Loucy (cell line): ENCODE data around the gene GRIN3B.

Experiments
- H2AFZ ChIP-seq: fragments of 200-600 bp; sonication (generic); 2 replicates; pipeline ENCODE4 v1.6.0; 2016; ENCODE audit warnings: antibody characterized with exemption, mild to moderate bottlenecking, low read length, moderate library complexity
- H3F3A ChIP-seq: fragments of 200-600 bp; 2 replicates; pipeline ENCODE4 v1.6.0; 2016; ENCODE audit warnings: antibody characterized with exemption, low read depth, mild to moderate bottlenecking
- H3K27me3 ChIP-seq: fragments of 200-600 bp; sonication (generic); 2 replicates; pipeline ENCODE4 v1.6.1; 2014; ENCODE audit warnings: low read length, mild to moderate bottlenecking; ENCODE audit not compliant: insufficient read depth, poor library complexity, severe bottlenecking
- H3K36me3 ChIP-seq: fragments of 200-600 bp; sonication (generic); 2 replicates; pipeline ENCODE4 v1.6.1; 2016; ENCODE audit warnings: low read length; ENCODE audit not compliant: insufficient read depth
- H3K4me1 ChIP-seq: fragments of 200-600 bp; sonication (generic); 2 replicates; pipeline ENCODE4 v1.5.1; 2014; ENCODE audit warnings: low read length, mild to moderate bottlenecking; ENCODE audit not compliant: insufficient read depth, poor library complexity, severe bottlenecking
- H3K4me2 ChIP-seq: fragments of 200-600 bp; sonication (generic); 2 replicates; pipeline ENCODE4 v1.6.0; 2014; ENCODE audit warnings: antibody characterized with exemption, low read length, low read depth, mild to moderate bottlenecking; ENCODE audit not compliant: poor library complexity, severe bottlenecking
- H3K4me3 ChIP-seq: fragments of 200-600 bp; sonication (generic); 2 replicates; pipeline ENCODE4 v1.5.1; 2014; ENCODE audit warnings: low read length, mild to moderate bottlenecking, mixed read lengths; ENCODE audit not compliant: poor library complexity, severe bottlenecking
- H3K79me2 ChIP-seq: fragments of 200-600 bp; sonication (generic); 2 replicates; pipeline ENCODE4 v1.6.1; 2014; ENCODE audit warnings: low read length; ENCODE audit not compliant: insufficient read depth
- H3K9ac ChIP-seq: fragments of 200-600 bp; sonication (generic); 2 replicates; pipeline ENCODE4 v1.6.0; 2014; ENCODE audit warnings: mild to moderate bottlenecking, low read depth, low read length, moderate library complexity; ENCODE audit not compliant: poor library complexity, severe bottlenecking
- H3K9me2 ChIP-seq: fragments of 200-600 bp; sonication (generic); replicated peaks from 2 replicates; pipeline ENCODE4 v1.6.1; 2016; ENCODE audit warnings: low read depth, low read length, mixed read lengths
- H3K9me3 ChIP-seq: fragments of 200-600 bp; sonication (generic); 2 replicates; pipeline ENCODE4 v1.6.1; 2014; ENCODE audit warnings: mild to moderate bottlenecking, antibody characterized with exemption, low read length, low read depth; ENCODE audit not compliant: insufficient read depth
- H4K20me1 ChIP-seq: fragments of 200-600 bp; sonication (generic); 2 replicates; pipeline ENCODE4 v1.6.0; 2014; ENCODE audit warnings: antibody characterized with exemption, low read length, mild to moderate bottlenecking; ENCODE audit not compliant: insufficient read depth, poor library complexity, severe bottlenecking
- EZH2phosphoT487 ChIP-seq: fragments of 200-600 bp; IDR thresholded peaks from 2 replicates; pipeline ENCODE4 v1.6.1; 2018; ENCODE audit warnings: antibody characterized with exemption, mild to moderate bottlenecking, moderate library complexity, borderline replicate concordance
- TF ChIP-seq, protein P1 (sequence below): fragments of 200-600 bp; sonication (generic); conservative IDR thresholded peaks from 2 replicates; pipeline ENCODE4 v1.5.1; 2014; ENCODE audit warnings: mild to moderate bottlenecking, antibody characterized with exemption, low read length

The GRIN3B gene

DNA sequence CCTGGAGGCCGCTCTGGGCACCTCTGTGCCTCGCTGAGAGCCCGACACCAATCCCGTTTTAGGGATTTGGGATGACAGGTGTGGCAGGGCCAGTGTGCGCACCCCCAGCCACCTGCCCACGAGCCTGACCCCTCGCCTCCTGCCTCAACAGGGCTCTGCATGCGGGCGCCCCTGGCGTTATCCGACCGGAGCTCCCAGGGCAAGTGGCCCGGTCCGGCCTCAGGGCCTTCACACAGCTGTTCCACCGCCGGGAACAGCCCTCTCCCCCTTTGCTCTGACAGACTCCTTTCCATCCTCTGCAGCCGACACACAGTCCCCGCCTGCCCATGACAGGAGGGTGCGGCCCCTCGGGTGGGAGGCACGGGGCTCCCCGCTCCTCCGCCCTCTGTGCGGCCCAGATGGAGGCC is 23.2 kb upstream of the GRIN3B start:
- no peak for TF ChIP-seq EZH2phosphoT487
- TF ChIP-seq, protein P1, sequence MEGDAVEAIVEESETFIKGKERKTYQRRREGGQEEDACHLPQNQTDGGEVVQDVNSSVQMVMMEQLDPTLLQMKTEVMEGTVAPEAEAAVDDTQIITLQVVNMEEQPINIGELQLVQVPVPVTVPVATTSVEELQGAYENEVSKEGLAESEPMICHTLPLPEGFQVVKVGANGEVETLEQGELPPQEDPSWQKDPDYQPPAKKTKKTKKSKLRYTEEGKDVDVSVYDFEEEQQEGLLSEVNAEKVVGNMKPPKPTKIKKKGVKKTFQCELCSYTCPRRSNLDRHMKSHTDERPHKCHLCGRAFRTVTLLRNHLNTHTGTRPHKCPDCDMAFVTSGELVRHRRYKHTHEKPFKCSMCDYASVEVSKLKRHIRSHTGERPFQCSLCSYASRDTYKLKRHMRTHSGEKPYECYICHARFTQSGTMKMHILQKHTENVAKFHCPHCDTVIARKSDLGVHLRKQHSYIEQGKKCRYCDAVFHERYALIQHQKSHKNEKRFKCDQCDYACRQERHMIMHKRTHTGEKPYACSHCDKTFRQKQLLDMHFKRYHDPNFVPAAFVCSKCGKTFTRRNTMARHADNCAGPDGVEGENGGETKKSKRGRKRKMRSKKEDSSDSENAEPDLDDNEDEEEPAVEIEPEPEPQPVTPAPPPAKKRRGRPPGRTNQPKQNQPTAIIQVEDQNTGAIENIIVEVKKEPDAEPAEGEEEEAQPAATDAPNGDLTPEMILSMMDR, result no peak
- Histone ChIP-seq H3F3A (no peaks in the 10 kb centered on the region), H3K4me2 (no peak overlapping the region), H3K9ac (no peak overlapping the region), H3K27me3 (no peaks in the 10 kb centered on the region), H3K4me3 (no peak overlapping the region), H3K36me3 (peaks cover 3% of the 10 kb centered on the region; the same call in 1 of the 2 replicates), H3K9me3 (no peaks in the 10 kb centered on the region), H4K20me1 (no peaks in the 10 kb centered on the region), H3K79me2 (no peaks in the 10 kb centered on the region), H3K9me2 (no peaks in the 10 kb centered on the region), H3K4me1 (no peaks in the 10 kb centered on the region), H2AFZ (no peak overlapping the region)

DNA sequence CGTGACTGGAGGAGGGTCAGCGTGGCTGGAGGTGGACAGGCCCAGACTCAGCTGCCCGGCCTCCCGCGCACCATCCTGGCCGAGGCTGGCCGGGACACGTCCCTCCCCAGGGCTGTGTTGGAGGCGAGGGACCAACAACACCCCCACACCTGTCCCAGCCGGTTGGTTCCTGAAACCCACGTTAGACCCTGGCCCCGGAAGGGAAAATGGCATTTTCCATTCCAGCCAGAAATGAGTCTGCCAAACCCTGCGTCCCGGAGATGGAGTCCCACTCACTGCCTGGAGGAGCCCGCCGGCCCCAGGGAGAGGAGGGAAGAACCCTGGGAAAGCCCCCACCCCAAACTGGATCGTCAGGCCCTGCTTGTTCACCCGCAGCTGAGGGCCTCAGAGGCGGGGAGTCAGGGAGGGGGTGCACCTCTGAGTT is 20.9 kb upstream of the GRIN3B start:
- no peak overlapping the region for H3K4me3 ChIP-seq
- no peaks in the 10 kb centered on the region for H3K9me2 ChIP-seq
- H3K79me2 ChIP-seq, result peaks cover under 1% of the 10 kb centered on the region; the same call in 1 of the 2 replicates
- H3K9me3 ChIP-seq, result no peaks in the 10 kb centered on the region
- no peaks in the 10 kb centered on the region for H3F3A ChIP-seq
- TF ChIP-seq, protein P1, result no peak
- TF ChIP-seq EZH2phosphoT487, result no peak
- H3K4me1 ChIP-seq, result peaks cover 11% of the 10 kb centered on the region
- H2AFZ ChIP-seq, result no peak overlapping the region
- H3K9ac ChIP-seq, result no peak overlapping the region
- no peaks in the 10 kb centered on the region for H3K36me3 ChIP-seq
- H4K20me1 ChIP-seq, result no peaks in the 10 kb centered on the region
- H3K4me2 ChIP-seq, result no peak overlapping the region
- no peaks in the 10 kb centered on the region for H3K27me3 ChIP-seq

DNA sequence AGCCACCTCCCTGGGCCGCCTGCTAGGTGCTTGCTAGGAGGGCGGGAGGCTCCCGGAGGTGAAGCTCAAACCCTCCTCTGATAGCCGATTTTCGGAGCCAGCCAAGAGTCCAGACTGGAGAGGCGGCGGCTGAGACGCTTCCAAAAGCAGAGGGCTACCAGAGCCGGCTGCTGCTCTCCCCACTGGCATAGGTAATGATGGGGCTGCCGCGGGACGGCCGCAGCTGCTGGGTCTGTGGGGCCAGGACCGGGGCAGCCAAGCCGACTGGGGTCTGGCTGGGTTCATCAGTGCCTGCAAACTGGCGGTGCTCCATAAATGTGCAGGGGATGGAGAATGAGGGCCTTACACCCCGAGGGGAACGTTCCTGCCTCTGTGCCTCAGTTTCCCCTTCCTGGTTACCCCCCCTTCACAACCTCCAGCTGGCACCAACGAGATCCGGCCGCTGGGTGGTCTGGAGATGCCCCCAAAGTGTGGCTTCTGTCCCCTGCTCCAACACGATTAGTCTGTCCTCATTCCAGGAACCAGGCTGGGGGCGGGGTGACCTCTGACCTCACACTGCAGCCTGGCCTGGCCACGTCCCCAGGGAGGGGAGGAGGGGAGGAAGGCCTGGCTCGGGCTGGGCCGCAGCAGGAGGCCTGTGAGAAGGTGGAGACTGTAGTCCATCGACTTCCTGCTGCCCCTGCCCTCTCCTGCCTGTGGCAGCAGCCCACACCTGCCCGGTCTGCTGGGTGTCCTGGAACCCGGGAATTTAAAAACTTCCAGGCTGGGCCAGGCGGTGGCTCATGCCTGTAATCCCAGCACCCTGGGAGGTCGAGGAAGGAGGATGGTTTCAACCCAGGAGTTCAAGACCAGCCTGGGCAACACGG is 19.9 kb upstream of the GRIN3B start:
- H3K9me2 ChIP-seq, result no peaks in the 10 kb centered on the region
- no peak overlapping the region for H2AFZ ChIP-seq
- no peak overlapping the region for H3K4me2 ChIP-seq
- H3K4me3 ChIP-seq, result no peak overlapping the region
- no peaks in the 10 kb centered on the region for H3K27me3 ChIP-seq
- no peak overlapping the region for H3K9ac ChIP-seq
- peaks cover 11% of the 10 kb centered on the region for H3K79me2 ChIP-seq
- no peaks in the 10 kb centered on the region for H3K9me3 ChIP-seq
- no peaks in the 10 kb centered on the region for H4K20me1 ChIP-seq
- H3K36me3 ChIP-seq, result no peaks in the 10 kb centered on the region
- peaks cover 17% of the 10 kb centered on the region for H3K4me1 ChIP-seq
- TF ChIP-seq, protein P1, result no peak
- TF ChIP-seq EZH2phosphoT487, result no peak
- H3F3A ChIP-seq, result no peaks in the 10 kb centered on the region
